MCF 10A (cell line): Measurements from ENCODE around the gene PRAMEF1. TPM values are rescaled to one million over a fixed set of nuclear protein-coding genes. Genes with fewer than 3 reads are reported as not detected.
"Not testable (repeated sequence)": the region's sequence is repeated elsewhere in the genome, so short reads cannot be mapped to it uniquely, and the experiment has no call there.

ENCODE experiments used
- BruUV-seq: library from RNA; stranded (reverse); fragments of 400-500 nt; replicated peaks from 2 replicates; lab custom pipeline; 2021; lab: Mats Ljungman, UMichigan
- CTCF ChIA-PET: fragments of 300-600 bp; sonication (Branson Sonifier 250); formaldehyde crosslinking; extraction: SDS; loops from one replicate; lab custom pipeline; 2021; ENCODE audit warnings: antibody characterized with exemption, inconsistent platforms; lab: Yijun Ruan, JAX
- POLR2A ChIA-PET: fragments of 300-600, 350-650 bp; sonication (Branson Sonifier 250); formaldehyde crosslinking; extraction: SDS; loops from one replicate; lab custom pipeline; 2020; ENCODE audit warnings: antibody characterized with exemption, inconsistent platforms; lab: Yijun Ruan, JAX
- DNase-seq: peaks from one replicate; pipeline ENCODE4 v3.0.0-alpha.2; 2018; ENCODE audit not compliant: unreplicated experiment
- H3K27ac Mint-ChIP-seq: one replicate; pipeline ENCODE4 v1.8.0; 2022; ENCODE audit warnings: mild to moderate bottlenecking, low read depth, mixed read lengths; ENCODE audit not compliant: unreplicated experiment
- H3K27me3 Mint-ChIP-seq: one replicate; pipeline ENCODE4 v1.8.0; 2022; ENCODE audit warnings: mixed read lengths; ENCODE audit not compliant: insufficient read depth, unreplicated experiment
- H3K36me3 Mint-ChIP-seq: one replicate; pipeline ENCODE4 v1.8.0; 2022; ENCODE audit warnings: mild to moderate bottlenecking, moderate library complexity, mixed read lengths; ENCODE audit not compliant: insufficient read depth, unreplicated experiment
- H3K4me1 Mint-ChIP-seq: one replicate; pipeline ENCODE4 v1.8.0; 2022; ENCODE audit warnings: mixed read lengths; ENCODE audit not compliant: insufficient read depth, unreplicated experiment
- H3K4me3 Mint-ChIP-seq: one replicate; pipeline ENCODE4 v1.8.0; 2022; ENCODE audit warnings: mild to moderate bottlenecking, moderate library complexity, mixed read lengths; ENCODE audit not compliant: unreplicated experiment
- H3K9me3 Mint-ChIP-seq: one replicate; pipeline ENCODE4 v1.8.0; 2022; ENCODE audit warnings: mixed read lengths; ENCODE audit not compliant: unreplicated experiment
- intact Hi-C: fragments of 100-400 bp; cut with micrococcal nuclease; formaldehyde crosslinking; loops from 2 replicates; pipeline ENCODE4 v1.14.1; 2022
- total RNA-seq: library from RNA; stranded (reverse); gene quantifications from 2 replicates; pipeline ENCODE4 v1.2.3, GENCODE V29; 2022

The PRAMEF1 gene
- total RNA-seq, 1 experiment from 2014 or later, result not detected

GRCh38 chr1:12833251-12833650, 42.1 kb downstream of the PRAMEF1 start:
- POLR2A ChIA-PET, CTCF ChIA-PET, H3K36me3 Mint-ChIP-seq, H3K4me1 Mint-ChIP-seq, BruUV-seq, H3K27ac Mint-ChIP-seq, H3K9me3 Mint-ChIP-seq, H3K4me3 Mint-ChIP-seq, intact Hi-C loops, DNase-seq, H3K27me3 Mint-ChIP-seq: not testable (repeated sequence)

Other genes with a start within 250 kb of the PRAMEF1 start
- 1.4 and 1.5 TPM in 2 replicates for gene DHRS3, start 173.2 kb upstream of the PRAMEF1 start, total RNA-seq
- not detected in 2 replicates for gene AADACL4, start 147.3 kb upstream of the PRAMEF1 start, total RNA-seq
- gene AADACL3, start 75.3 kb upstream of the PRAMEF1 start, total RNA-seq, result not detected in 2 replicates
- not detected in 2 replicates for gene CFAP107, start 45.2 kb upstream of the PRAMEF1 start, total RNA-seq
- gene PRAMEF12, start 17.7 kb upstream of the PRAMEF1 start, total RNA-seq, result not detected in 2 replicates
- not detected in 2 replicates for gene PRAMEF11, start 40.0 kb downstream of the PRAMEF1 start, total RNA-seq
- not detected in 2 replicates for gene HNRNPCL1, start 57.3 kb downstream of the PRAMEF1 start, total RNA-seq
- gene PRAMEF2, start 65.7 kb downstream of the PRAMEF1 start, total RNA-seq, result not detected in 2 replicates
- gene PRAMEF4, start 94.8 kb downstream of the PRAMEF1 start, total RNA-seq, result not detected in 2 replicates
- not detected in 2 replicates for gene PRAMEF10, start 106.9 kb downstream of the PRAMEF1 start, total RNA-seq
- gene PRAMEF7, start 125.2 kb downstream of the PRAMEF1 start, total RNA-seq, result not detected in 2 replicates
- gene PRAMEF6, start 156.2 kb downstream of the PRAMEF1 start, total RNA-seq, result not detected in 2 replicates